Gastroesophageal sphincter (tissue), 3 donors: ENCODE results near the gene WDR88.

ENCODE experiments used
- EP300 ChIP-seq: sonication (generic); formaldehyde crosslinking; IDR thresholded peaks from one replicate; pipeline ENCODE4 v1.6.1; 2017; ENCODE audit warnings: antibody characterized with exemption, mild to moderate bottlenecking
- POLR2A ChIP-seq, 2 donors: fragments of 450-650 bp; IDR thresholded peaks; one replicate each; pipeline ENCODE4 v1.6.1; 2017; ENCODE audit warnings: antibody characterized with exemption in 2 of 2, mild to moderate bottlenecking in 2 of 2, moderate library complexity in 1 of 2
- TF ChIP-seq, protein P1 (sequence below), 4 experiments: fragments of 200-600 bp in 2 of 4; fragments of 450-650 bp in 2 of 4; sonication (generic) in 1 of 4; IDR thresholded peaks; one replicate each; pipeline ENCODE4 v1.5.1; 2017 to 2019; ENCODE audit warnings: antibody characterized with exemption in 4 of 4, mild to moderate bottlenecking in 2 of 4, moderate library complexity in 2 of 4

DNA sequence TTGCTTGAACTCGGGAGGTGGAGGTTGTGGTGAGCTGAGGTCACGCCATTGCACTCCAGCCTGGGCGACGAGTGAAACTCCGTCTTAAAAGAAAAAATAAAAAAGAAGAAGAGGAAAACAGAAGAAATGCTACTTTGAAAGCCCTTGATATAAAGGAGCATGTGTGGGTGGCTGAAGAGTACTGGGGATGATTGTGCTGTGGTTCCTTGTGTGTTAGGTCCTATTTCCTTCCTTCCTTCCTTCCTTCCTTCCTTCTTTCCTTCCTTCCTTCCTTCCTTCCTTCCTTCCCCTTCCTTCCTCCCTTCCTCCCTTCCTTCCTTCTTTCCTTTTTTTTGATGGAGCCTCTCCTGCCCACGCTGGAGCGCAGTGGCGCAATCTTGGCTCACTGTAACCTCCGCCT is 14.3 kb downstream of the WDR88 start:
- TF ChIP-seq, protein P1, sequence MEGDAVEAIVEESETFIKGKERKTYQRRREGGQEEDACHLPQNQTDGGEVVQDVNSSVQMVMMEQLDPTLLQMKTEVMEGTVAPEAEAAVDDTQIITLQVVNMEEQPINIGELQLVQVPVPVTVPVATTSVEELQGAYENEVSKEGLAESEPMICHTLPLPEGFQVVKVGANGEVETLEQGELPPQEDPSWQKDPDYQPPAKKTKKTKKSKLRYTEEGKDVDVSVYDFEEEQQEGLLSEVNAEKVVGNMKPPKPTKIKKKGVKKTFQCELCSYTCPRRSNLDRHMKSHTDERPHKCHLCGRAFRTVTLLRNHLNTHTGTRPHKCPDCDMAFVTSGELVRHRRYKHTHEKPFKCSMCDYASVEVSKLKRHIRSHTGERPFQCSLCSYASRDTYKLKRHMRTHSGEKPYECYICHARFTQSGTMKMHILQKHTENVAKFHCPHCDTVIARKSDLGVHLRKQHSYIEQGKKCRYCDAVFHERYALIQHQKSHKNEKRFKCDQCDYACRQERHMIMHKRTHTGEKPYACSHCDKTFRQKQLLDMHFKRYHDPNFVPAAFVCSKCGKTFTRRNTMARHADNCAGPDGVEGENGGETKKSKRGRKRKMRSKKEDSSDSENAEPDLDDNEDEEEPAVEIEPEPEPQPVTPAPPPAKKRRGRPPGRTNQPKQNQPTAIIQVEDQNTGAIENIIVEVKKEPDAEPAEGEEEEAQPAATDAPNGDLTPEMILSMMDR (IDR thresholded peaks at IDR 0.05), result no peak
- TF ChIP-seq POLR2A (IDR thresholded peaks at IDR 0.05) (no peak), EP300 (no peak)
